IPS-20b (cell line): ENCODE data around the gene MSX2.

Experiments used
- H3K27ac ChIP-seq: one replicate; pipeline ENCODE4 v1.5.1; 2013; ENCODE audit warnings: low read length
- H3K27me3 ChIP-seq: 2 replicates; pipeline ENCODE4 v1.6.1; 2013; ENCODE audit warnings: mild to moderate bottlenecking, low read length, inconsistent platforms; ENCODE audit not compliant: insufficient read depth
- H3K36me3 ChIP-seq: 2 replicates; pipeline ENCODE4 v1.6.1; 2013; ENCODE audit warnings: low read depth, mild to moderate bottlenecking, inconsistent platforms, low read length, moderate library complexity; ENCODE audit not compliant: insufficient read depth
- H3K4me1 ChIP-seq: 2 replicates; pipeline ENCODE4 v1.6.1; 2013; ENCODE audit warnings: mild to moderate bottlenecking, control low read depth, inconsistent platforms, low read length, moderate library complexity; ENCODE audit not compliant: insufficient read depth
- H3K4me3 ChIP-seq: 2 replicates; pipeline ENCODE4 v1.5.1; 2013; ENCODE audit warnings: mild to moderate bottlenecking, low read length, inconsistent platforms
- H3K9ac ChIP-seq: 2 replicates; pipeline ENCODE4 v1.6.1; 2013; ENCODE audit warnings: low read depth, mild to moderate bottlenecking, inconsistent platforms, low read length, moderate library complexity
- H3K9me3 ChIP-seq: 2 replicates; pipeline ENCODE4 v1.6.1; 2013; ENCODE audit warnings: mild to moderate bottlenecking, low read depth, low read length, inconsistent platforms; ENCODE audit not compliant: insufficient read depth

The MSX2 gene

DNA sequence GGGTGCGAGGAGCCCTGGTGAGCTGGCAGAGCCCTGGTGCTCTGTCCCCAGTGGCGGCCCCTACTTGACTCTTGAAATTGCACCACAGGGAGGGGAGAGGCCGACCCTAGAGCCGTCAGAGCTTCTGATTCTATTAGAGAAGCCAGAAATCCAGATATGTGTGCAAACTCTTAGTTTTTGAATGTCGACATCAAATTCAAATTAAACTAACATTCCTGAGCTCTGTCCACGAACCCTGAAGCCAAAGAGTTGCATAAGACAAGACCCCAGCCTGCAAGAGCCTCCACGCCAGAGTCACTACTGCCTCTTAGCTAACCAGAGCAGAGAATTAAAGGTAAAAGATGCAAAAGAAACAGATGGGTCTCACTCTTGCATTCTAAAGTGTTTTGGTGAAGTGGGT lies 29.8 kb upstream of the MSX2 start:
- no peaks in the 10 kb centered on the region for H3K36me3 ChIP-seq
- H3K4me3 ChIP-seq = no peak overlapping the region
- H3K27me3 ChIP-seq = peaks cover 73% of the 10 kb centered on the region
- no peak overlapping the region for H3K9ac ChIP-seq
- H3K27ac ChIP-seq = no peak overlapping the region
- no peaks in the 10 kb centered on the region for H3K9me3 ChIP-seq
- H3K4me1 ChIP-seq = peaks cover 26% of the 10 kb centered on the region; the same call in 1 of the 2 replicates

DNA sequence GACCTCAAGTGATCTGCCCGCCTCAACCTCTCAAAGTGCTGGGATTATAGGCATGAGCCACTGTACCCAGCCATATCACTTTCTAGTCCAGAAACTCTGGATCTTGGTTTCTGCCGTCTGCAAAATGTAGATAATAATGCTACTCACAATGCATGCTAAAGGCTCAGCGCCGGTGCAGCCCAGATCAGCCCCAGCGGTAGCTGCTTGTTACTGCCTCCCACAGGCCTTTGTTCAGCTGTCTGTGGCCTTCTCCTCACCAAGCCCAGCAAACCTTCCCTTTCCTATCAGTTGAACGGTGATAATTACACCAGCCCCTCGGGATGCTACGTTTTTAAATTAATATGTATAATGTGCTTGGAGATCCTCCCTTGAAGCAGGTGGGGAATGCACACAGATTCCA lies 26.2 kb upstream of the MSX2 start:
- Histone ChIP-seq H3K9ac (no peak overlapping the region), H3K27me3 (peaks cover 41% of the 10 kb centered on the region), H3K36me3 (no peaks in the 10 kb centered on the region), H3K27ac (no peak overlapping the region), H3K4me1 (peaks cover 16% of the 10 kb centered on the region; the same call in 1 of the 2 replicates), H3K4me3 (no peak overlapping the region), H3K9me3 (no peaks in the 10 kb centered on the region)

DNA sequence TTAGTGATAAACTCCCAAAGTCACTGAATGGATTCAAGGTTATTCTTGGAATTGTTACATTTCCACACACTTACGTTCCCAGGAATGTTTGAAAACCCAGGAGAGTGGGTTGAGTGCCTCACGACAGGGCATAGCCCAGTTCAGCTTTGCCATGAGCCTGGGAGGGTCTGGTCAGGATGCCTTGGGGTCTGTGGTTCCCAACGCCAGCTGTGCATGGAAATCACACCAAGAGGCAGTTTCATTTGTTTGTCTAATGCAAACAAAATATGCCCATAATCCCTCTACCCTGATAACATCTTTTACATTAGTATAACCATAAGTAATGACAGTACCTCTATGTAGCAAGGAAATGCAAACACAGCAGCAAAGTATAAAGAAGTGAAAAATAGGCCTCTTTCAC lies 25.3 kb upstream of the MSX2 start:
- peaks cover 6% of the 10 kb centered on the region; the same call in 1 of the 2 replicates for H3K4me1 ChIP-seq
- no peak overlapping the region for H3K9ac ChIP-seq
- no peak overlapping the region for H3K27ac ChIP-seq
- H3K27me3 ChIP-seq = peaks cover 32% of the 10 kb centered on the region
- H3K4me3 ChIP-seq = no peak overlapping the region
- no peaks in the 10 kb centered on the region for H3K9me3 ChIP-seq
- H3K36me3 ChIP-seq = no peaks in the 10 kb centered on the region

DNA sequence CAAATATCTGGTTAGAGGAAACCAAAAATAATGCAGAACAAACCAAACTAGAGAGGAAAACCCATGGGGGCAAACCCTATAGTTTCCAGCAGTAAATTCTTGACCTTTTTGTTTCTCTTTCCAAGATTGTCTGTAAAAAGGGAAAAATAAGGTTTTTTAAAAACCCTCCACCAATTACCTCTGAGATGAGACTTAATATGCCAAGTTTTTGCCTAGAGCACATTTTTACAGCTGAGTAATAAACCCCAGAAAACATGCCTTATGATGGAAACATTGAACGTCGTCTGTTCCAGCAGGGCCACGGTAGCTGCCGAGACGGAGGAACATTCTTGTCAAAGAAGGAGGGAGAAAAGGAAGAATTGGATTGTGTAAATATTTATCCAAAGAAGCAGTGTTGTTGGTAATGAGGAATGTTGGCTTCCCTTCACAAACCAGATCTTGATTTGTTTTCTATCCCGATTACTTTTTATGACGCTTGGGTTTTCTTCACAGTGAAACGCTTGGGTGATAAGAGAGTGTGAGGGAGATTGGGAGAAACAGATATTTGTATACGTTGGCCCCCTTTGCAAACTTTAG lies 17.3 kb upstream of the MSX2 start:
- no peak overlapping the region for H3K9ac ChIP-seq
- H3K9me3 ChIP-seq = no peaks in the 10 kb centered on the region
- no peaks in the 10 kb centered on the region for H3K36me3 ChIP-seq
- no peak overlapping the region for H3K27ac ChIP-seq
- H3K4me3 ChIP-seq = no peak overlapping the region
- no peaks in the 10 kb centered on the region for H3K4me1 ChIP-seq
- no peaks in the 10 kb centered on the region for H3K27me3 ChIP-seq

DNA sequence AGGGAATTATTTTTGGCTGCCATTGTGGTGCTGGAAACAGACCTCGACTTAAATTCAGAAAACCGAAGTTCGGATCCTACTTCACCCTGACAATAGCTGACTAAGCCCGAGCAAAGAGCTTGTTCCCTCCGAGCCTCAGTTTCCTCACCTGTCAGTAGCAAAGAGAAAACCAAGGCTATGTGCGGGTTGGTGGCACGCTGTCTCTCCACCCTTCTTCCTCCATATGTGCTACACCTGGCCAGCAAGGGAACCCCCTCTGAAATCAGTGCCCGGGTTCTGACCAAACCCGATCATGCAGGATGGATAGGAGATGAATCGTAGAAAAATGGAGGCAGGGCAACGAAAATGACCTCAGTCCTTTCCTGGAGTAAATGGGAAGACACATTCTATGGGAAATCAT lies 16.7 kb upstream of the MSX2 start:
- no peak overlapping the region for H3K27ac ChIP-seq
- no peaks in the 10 kb centered on the region for H3K9me3 ChIP-seq
- H3K4me3 ChIP-seq = no peak overlapping the region
- no peaks in the 10 kb centered on the region for H3K27me3 ChIP-seq
- no peak overlapping the region for H3K9ac ChIP-seq
- H3K4me1 ChIP-seq = no peaks in the 10 kb centered on the region
- no peaks in the 10 kb centered on the region for H3K36me3 ChIP-seq

DNA sequence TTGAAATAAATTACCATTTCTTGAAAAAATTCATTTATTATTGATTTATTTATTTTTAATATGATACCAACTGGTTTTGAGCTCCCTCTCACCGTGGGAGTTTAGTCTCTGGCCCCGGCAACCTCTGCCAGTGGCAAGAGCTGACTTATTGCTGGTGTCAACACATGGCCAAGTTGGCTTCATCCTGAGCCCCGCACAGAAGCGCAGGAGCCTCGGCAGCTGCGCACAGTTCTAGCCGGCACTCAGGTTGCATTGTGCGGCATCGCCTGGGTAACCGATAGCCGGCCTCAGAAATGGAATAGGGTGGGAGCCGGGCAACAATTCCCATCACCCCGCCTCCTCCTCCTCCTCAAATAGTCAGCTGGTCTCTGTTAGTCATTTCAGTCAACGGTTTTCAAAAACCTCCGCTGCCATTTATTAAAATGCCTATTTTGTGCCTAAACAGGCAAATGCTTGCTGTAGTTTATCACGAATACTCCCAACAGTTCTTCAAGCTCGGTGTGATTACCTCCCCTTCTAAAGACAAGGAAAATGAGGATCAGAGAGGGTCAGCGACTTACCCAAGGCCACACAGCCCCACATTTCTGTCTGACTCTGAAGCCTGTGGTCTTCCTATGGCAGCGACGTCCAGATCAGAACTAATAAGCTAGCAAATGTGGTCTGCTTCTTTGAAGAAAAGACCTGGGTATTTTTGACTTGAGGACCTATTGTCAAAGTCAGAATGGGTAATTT lies 15.7 kb upstream of the MSX2 start:
- Histone ChIP-seq H3K9me3 (no peaks in the 10 kb centered on the region), H3K4me1 (no peaks in the 10 kb centered on the region), H3K36me3 (no peaks in the 10 kb centered on the region), H3K27me3 (no peaks in the 10 kb centered on the region), H3K4me3 (no peak overlapping the region), H3K27ac (no peak overlapping the region), H3K9ac (no peak overlapping the region)

DNA sequence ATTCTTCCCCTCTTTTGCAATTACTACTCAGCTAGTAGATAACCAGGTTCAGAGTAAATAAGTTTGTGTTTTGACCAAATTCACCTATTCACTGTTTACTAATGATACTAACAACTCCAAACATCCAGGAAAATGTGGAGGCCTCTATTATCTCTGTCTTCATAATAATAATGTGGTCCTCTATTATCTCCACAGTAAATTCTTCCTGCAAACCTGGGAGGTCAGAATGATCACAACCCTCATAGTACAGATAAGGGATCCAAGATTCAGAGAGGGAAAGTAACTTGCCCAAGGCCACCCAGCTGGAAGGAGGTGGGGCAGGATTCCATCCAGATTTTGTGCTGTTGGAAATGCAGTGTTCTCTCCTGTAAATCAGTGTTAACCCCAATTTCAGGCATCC lies 9.6 kb upstream of the MSX2 start:
- Histone ChIP-seq H3K27me3 (peaks cover 40% of the 10 kb centered on the region), H3K9ac (no peak overlapping the region), H3K36me3 (no peaks in the 10 kb centered on the region), H3K27ac (no peak overlapping the region), H3K4me1 (peaks cover 5% of the 10 kb centered on the region; the same call in 1 of the 2 replicates), H3K9me3 (no peaks in the 10 kb centered on the region), H3K4me3 (no peak overlapping the region)

DNA sequence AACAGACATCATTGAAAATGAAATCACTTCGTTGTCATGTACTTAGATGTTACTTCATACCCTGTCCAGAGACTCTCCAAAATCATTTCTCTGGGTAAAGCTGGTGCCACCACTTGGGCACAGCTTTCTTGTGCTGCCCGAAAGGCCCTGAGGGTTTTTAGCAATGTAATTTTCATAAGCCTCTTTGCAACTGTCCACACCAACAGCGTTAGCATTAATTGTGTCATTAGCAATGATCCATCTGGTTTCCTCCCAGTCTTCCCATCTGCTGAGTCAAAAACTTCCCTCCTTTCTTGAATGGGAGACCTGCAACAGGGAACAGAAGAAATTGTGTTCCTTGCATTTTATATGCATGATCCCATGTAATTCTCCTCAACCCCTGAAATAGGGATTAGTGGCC lies 8.6 kb upstream of the MSX2 start:
- no peak overlapping the region for H3K27ac ChIP-seq
- H3K36me3 ChIP-seq = no peaks in the 10 kb centered on the region
- H3K4me3 ChIP-seq = no peak overlapping the region
- H3K27me3 ChIP-seq = peaks cover 50% of the 10 kb centered on the region
- peaks cover 12% of the 10 kb centered on the region for H3K4me1 ChIP-seq
- H3K9me3 ChIP-seq = no peaks in the 10 kb centered on the region
- no peak overlapping the region for H3K9ac ChIP-seq

DNA sequence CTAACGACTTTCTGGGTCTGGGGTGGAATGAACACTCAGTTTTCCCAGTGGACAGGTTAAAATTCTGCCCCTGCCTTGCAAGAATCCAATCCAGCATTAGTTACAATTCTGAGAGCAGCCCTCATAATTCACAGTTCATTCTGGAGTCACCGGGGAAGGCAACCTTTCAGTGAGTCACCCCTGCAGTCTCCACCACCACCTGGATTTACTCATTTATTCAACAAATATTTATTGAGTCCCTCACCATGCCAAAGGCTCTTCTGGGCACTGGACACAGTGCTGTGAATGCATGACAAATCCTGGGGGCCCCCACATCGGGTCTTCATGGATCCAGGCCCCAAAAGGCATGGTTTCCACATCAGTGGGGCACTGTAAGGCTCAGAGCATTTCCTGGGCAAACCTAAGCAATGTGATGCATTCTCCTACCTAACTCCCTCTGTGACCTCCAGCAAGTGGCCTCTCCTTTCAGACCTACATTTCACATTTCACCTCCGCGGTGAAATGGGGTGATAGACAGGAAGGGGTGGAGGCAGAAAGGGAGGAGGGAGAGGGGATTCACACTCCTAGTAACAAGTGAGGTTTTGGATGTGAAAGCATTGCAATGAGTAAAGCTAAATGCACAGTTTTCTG lies 6.4 kb upstream of the MSX2 start:
- Histone ChIP-seq H3K4me3 (no peak overlapping the region), H3K27me3 (peaks cover 70% of the 10 kb centered on the region), H3K27ac (no peak overlapping the region), H3K4me1 (peaks cover 15% of the 10 kb centered on the region), H3K36me3 (no peaks in the 10 kb centered on the region), H3K9me3 (no peaks in the 10 kb centered on the region), H3K9ac (no peak overlapping the region)

DNA sequence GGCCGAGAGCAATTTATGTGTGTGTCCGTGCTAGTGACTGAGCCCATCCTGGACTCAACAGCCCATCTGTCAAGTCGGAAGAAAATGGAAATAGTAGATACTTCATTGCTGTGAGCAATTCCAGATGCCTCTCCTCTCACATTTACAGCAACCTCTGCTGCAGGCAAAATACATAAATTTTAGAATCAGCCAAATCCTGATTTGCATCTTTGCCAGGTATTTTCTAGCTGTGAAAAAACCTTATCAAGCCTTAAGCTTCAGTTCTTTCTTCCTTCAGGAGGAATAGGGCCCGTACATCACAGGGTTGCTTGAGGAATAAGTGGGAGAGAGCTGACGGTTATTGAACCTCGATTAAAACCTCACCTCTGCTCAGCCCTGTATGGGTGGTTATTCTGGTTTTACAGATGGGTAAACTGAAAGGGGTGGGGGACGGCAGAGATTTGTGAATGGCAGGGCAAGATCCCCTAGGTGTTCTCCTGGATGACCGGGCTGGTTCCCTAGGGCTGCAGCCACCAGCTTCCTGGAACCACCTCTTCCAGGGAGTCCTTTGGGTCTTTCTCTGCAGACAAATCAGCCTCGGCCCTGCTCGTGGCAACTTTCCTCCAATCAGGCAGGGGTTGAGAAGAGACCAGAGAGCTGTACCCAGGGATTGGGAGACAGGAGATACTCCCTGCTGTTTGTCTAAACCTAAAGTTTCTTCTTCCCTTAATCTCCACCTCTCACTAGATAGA lies 5.3 kb upstream of the MSX2 start:
- H3K4me3 ChIP-seq = no peak overlapping the region
- H3K9me3 ChIP-seq = no peaks in the 10 kb centered on the region
- H3K9ac ChIP-seq = no peak overlapping the region
- H3K27me3 ChIP-seq = peaks cover 81% of the 10 kb centered on the region
- peaks cover 21% of the 10 kb centered on the region for H3K4me1 ChIP-seq
- H3K36me3 ChIP-seq = no peaks in the 10 kb centered on the region
- no peak overlapping the region for H3K27ac ChIP-seq

DNA sequence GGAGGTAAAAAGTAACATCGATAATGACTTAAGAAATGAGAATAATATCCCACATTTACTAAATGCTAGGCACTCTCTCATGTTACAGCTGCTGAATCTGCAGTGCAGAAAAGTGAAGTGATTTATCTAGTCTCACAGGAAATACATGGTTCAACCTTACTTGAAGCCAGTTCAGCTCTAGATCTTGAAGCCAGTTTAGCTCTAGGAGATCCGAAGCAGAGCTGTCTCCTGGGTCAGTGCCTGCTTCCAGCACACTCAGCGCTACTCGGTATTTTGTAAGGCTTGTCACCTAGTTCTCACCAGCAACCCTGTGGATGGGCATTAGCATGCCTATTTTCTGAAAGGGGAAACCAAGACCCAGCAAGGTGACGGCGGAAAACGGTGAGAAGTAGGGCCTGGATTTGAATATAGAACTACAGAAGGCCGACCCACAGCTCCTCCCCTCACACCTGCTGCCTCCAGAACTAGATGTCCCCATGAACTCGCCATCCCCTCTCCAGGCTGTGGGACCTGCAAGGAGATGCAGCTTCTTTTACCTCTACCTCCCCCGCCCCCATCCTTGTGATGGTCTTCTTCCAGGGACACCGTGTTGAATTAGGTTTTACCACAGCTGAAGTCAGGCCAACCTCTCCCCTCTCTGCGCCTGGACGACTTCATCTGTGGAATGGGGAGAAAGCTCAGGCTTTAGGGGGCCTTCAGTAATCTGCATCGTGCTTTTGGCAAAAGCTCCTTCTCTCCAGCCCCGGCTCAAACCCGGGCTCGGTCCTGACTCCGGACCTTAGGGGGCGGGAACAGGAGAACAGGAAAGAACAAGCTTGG lies 4.4 kb upstream of the MSX2 start:
- no peak overlapping the region for H3K27ac ChIP-seq
- H3K27me3 ChIP-seq = peaks cover 90% of the 10 kb centered on the region
- no peak overlapping the region for H3K9ac ChIP-seq
- H3K9me3 ChIP-seq = no peaks in the 10 kb centered on the region
- peak overlapping the region; percentile 50; the same call in 1 of the 2 replicates for H3K4me3 ChIP-seq
- no peaks in the 10 kb centered on the region for H3K36me3 ChIP-seq
- H3K4me1 ChIP-seq = peaks cover 21% of the 10 kb centered on the region
